SK-N-SH (cell line): ENCODE data around the gene CFAP43. TPM values are rescaled to one million over a fixed set of nuclear protein-coding genes. Genes with fewer than 3 reads are reported as not detected.

Experiments used
- CTCF ChIA-PET: fragments of 300-600, 350-600 bp; formaldehyde crosslinking; extraction: SDS; loops from one replicate; lab custom pipeline; 2021; lab: Yijun Ruan, JAX
- POLR2A ChIA-PET: fragments of 350-600 bp; sonication (Branson Sonifier 250); formaldehyde crosslinking; extraction: SDS; loops from one replicate; lab custom pipeline; 2020; ENCODE audit warnings: antibody characterized with exemption, inconsistent platforms; lab: Yijun Ruan, JAX
- DNase-seq: peaks from one replicate; pipeline ENCODE4 v3.0.0; 2012
- H2AFZ ChIP-seq: fragments of 200-600 bp; sonication (generic); 2 replicates; pipeline ENCODE4 v1.8.1; 2016; ENCODE audit warnings: antibody characterized with exemption, mild to moderate bottlenecking, low read depth
- H3F3A ChIP-seq: fragments of 200-600 bp; sonication (generic); replicated peaks from 2 replicates; pipeline ENCODE3; 2016; ENCODE audit warnings: antibody characterized with exemption, mild to moderate bottlenecking; ENCODE audit not compliant: insufficient read depth
- H3K27ac ChIP-seq, 2 experiments: fragments of 200-500 bp in 1 of 2; fragments of 200-600 bp in 1 of 2; sonication (Bioruptor generic) in 1 of 2; sonication (generic), shearing (Covaris generic) in 1 of 2; 2 replicates each; pipeline versions ENCODE4 v1.5.1 to v1.6.1; 2014 to 2016; ENCODE audit warnings: low read depth in 2 of 2, inconsistent platforms in 1 of 2, low read length in 1 of 2, mild to moderate bottlenecking in 1 of 2, mixed read lengths in 1 of 2
- H3K27me3 ChIP-seq: fragments of 200-600 bp; sonication (generic), shearing (Covaris generic); 2 replicates; pipeline ENCODE4 v1.6.1; 2016; ENCODE audit warnings: mixed run types; ENCODE audit not compliant: insufficient read depth
- H3K36me3 ChIP-seq, 2 experiments: fragments of 200-500 bp in 1 of 2; fragments of 200-600 bp in 1 of 2; sonication (Bioruptor generic) in 1 of 2; sonication (generic) in 1 of 2; replicated peaks in 1 of 2; 2 replicates each; pipeline versions ENCODE3 to v1.5.1; 2014 to 2016; ENCODE audit warnings: low read length in 1 of 2, mild to moderate bottlenecking in 1 of 2; ENCODE audit not compliant: insufficient read depth in 2 of 2, control insufficient read depth in 1 of 2
- H3K4me1 ChIP-seq, 2 experiments: fragments of 200-500 bp in 1 of 2; fragments of 200-600 bp in 1 of 2; sonication (Bioruptor generic) in 1 of 2; sonication (generic), shearing (Covaris generic) in 1 of 2; 2 replicates each; pipeline versions ENCODE4 v1.5.1 to v1.6.1; 2014 to 2016; ENCODE audit warnings: low read depth in 1 of 2, low read length in 1 of 2, mixed run types in 1 of 2; ENCODE audit not compliant: insufficient read depth in 2 of 2, control insufficient read depth in 1 of 2
- H3K4me2 ChIP-seq: fragments of 200-600 bp; sonication (generic), shearing (Covaris generic); 2 replicates; pipeline ENCODE4 v1.6.1; 2017; ENCODE audit warnings: mixed run types
- H3K4me3 ChIP-seq, 2 experiments: fragments of 200-500 bp in 1 of 2; fragments of 200-600 bp in 1 of 2; sonication (Bioruptor generic) in 1 of 2; sonication (generic), shearing (Covaris generic) in 1 of 2; 2 replicates each; pipeline versions ENCODE4 v1.5.1 to v1.8.1; 2014 to 2016; ENCODE audit warnings: low read depth in 2 of 2, inconsistent platforms in 1 of 2, low read length in 1 of 2, mild to moderate bottlenecking in 1 of 2, mixed read lengths in 1 of 2, moderate library complexity in 1 of 2
- H3K79me2 ChIP-seq: fragments of 200-600 bp; sonication (generic); 2 replicates; pipeline ENCODE4 v1.8.1; 2017; ENCODE audit warnings: mild to moderate bottlenecking; ENCODE audit not compliant: insufficient read depth
- H3K9ac ChIP-seq: fragments of 200-600 bp; sonication (generic); 2 replicates; pipeline ENCODE4 v1.6.1; 2017; ENCODE audit warnings: mixed run types
- H3K9me2 ChIP-seq: fragments of 200-600 bp; sonication (generic); 2 replicates; pipeline ENCODE4 v1.6.1; 2017; ENCODE audit warnings: mixed run types
- H3K9me3 ChIP-seq: fragments of 200-600 bp; sonication (generic); 2 replicates; pipeline ENCODE4 v1.6.1; 2017; ENCODE audit warnings: mixed run types, mild to moderate bottlenecking, moderate library complexity
- H4K20me1 ChIP-seq: fragments of 200-600 bp; sonication (generic); 2 replicates; pipeline ENCODE4 v1.6.1; 2017; ENCODE audit warnings: mild to moderate bottlenecking, mixed run types; ENCODE audit not compliant: insufficient read depth
- CTCF ChIP-seq: fragments of 200-600 bp; sonication (generic); IDR thresholded peaks from 2 replicates; pipeline ENCODE4 v1.6.1; 2017; ENCODE audit warnings: antibody characterized with exemption, mild to moderate bottlenecking, moderate library complexity
- ELF1 ChIP-seq: IDR thresholded peaks from 2 replicates; pipeline ENCODE4 v1.4.0; 2012
- FOXJ3 ChIP-seq: sonication (generic); formaldehyde crosslinking; IDR thresholded peaks from 2 replicates; pipeline ENCODE4 v1.5.1; 2020; ENCODE audit warnings: mild to moderate bottlenecking, missing genetic modification reagents
- FOXM1 ChIP-seq: IDR thresholded peaks from 2 replicates; pipeline ENCODE4 v1.4.0; 2012; ENCODE audit warnings: low read depth, mild to moderate bottlenecking
- GATA2 ChIP-seq: sonication (generic); formaldehyde crosslinking; IDR thresholded peaks from 2 replicates; pipeline ENCODE4 v1.5.0; 2020; ENCODE audit warnings: mild to moderate bottlenecking, missing genetic modification reagents
- JUND ChIP-seq: IDR thresholded peaks from 2 replicates; pipeline ENCODE4 v1.4.0; 2012
- MEF2A ChIP-seq: IDR thresholded peaks from 2 replicates; pipeline ENCODE4 v1.4.0; 2012; ENCODE audit warnings: low read depth, borderline replicate concordance
- RCOR1 ChIP-seq: fragments of 150-350 bp; IDR thresholded peaks from 2 replicates; pipeline ENCODE4 v1.6.1; 2017; ENCODE audit warnings: antibody characterized with exemption, low read length
- RXRA ChIP-seq: IDR thresholded peaks from 2 replicates; pipeline ENCODE4 v1.4.0; 2012; ENCODE audit warnings: low read depth, mild to moderate bottlenecking, borderline replicate concordance
- SIN3A ChIP-seq: IDR thresholded peaks from 2 replicates; pipeline ENCODE4 v1.6.1; 2012; ENCODE audit warnings: low read depth, mild to moderate bottlenecking, low read length, moderate library complexity, borderline replicate concordance
- SMC3 ChIP-seq: IDR thresholded peaks from 2 replicates; pipeline ENCODE4 v1.6.1; 2012; ENCODE audit warnings: low read depth, low read length, improper control_type of control experiment
- USF1 ChIP-seq: IDR thresholded peaks from 2 replicates; pipeline ENCODE4 v1.4.0; 2012; ENCODE audit warnings: low read depth, borderline replicate concordance
- WGBS: methylation state at CpG from one replicate; pipeline ENCODE4 v1.1.6; 2017; ENCODE audit warnings: low lambda C conversion rate; 5-methylcytosine and 5-hydroxymethylcytosine counted together
- polyA plus RNA-seq, 3 experiments: library from polyadenylated mRNA; depleted of rRNA; stranded (reverse); fragments of >200 nt; gene quantifications; 2 replicates each; pipeline ENCODE4 v1.2.3, GENCODE V29; 2012
- TF ChIP-seq, protein P1 (sequence below): IDR thresholded peaks from 2 replicates; pipeline ENCODE4 v1.4.0; 2012; ENCODE audit warnings: low read depth, borderline replicate concordance
- TF ChIP-seq, protein P2 (sequence below): IDR thresholded peaks from 2 replicates; pipeline ENCODE4 v1.6.1; 2012; ENCODE audit warnings: mild to moderate bottlenecking, low read depth, low read length, moderate library complexity

CFAP43 gene
- polyA plus RNA-seq, 1 of the 3 experiments (the other 2 are of a cell fraction) = 0.35 TPM

DNA sequence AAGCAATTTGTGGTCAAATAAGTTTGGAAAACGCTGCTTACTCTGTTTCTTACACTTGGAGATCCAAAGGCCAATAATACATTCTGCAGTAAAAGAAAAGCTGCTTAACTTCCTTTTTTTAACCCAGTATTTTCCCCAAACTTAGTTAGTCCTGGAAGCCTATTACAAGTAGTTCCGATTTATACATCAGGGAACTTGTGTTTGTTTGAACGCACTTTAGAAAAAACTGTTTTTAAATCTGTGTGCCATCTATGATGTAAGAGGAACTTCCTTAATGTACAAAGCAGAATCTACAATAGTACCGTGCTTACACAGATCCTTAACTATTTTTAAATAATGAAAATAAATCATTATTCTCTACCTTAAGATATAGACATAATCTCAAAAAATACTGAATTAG, 87.2 kb downstream of the CFAP43 start:
- Histone ChIP-seq H3K36me3 (no peaks in the 10 kb centered on the region), H3K9me2 (no peaks in the 10 kb centered on the region), H3K9ac (no peak overlapping the region), H3K4me3 (no peak overlapping the region), H3K79me2 (no peaks in the 10 kb centered on the region), H3K4me2 (no peak overlapping the region), H3K4me1 (peaks cover 0 to 4% of the 10 kb centered on the region in 2 experiments; a peak in 2 of 4 replicates), H2AFZ (no peak overlapping the region), H3K9me3 (no peaks in the 10 kb centered on the region), H3K27me3 (peaks cover 8% of the 10 kb centered on the region; the same call in 1 of the 2 replicates), H4K20me1 (no peaks in the 10 kb centered on the region), H3F3A (no peaks in the 10 kb centered on the region), H3K27ac (no peak overlapping the region)
- DNase-seq = no peak
- POLR2A ChIA-PET = no interaction called here
- 71% methylated on average over 4 of the region's 4 CpGs for WGBS
- CTCF ChIA-PET = interaction anchor here (1.1 to 1.2 kb wide), 2 partner anchors 15 to 23 kb away, joined by 4 read pairs; partner anchors contain the start of gene SFR1
- no peak for TF ChIP-seq RXRA
- TF ChIP-seq, protein P1, sequence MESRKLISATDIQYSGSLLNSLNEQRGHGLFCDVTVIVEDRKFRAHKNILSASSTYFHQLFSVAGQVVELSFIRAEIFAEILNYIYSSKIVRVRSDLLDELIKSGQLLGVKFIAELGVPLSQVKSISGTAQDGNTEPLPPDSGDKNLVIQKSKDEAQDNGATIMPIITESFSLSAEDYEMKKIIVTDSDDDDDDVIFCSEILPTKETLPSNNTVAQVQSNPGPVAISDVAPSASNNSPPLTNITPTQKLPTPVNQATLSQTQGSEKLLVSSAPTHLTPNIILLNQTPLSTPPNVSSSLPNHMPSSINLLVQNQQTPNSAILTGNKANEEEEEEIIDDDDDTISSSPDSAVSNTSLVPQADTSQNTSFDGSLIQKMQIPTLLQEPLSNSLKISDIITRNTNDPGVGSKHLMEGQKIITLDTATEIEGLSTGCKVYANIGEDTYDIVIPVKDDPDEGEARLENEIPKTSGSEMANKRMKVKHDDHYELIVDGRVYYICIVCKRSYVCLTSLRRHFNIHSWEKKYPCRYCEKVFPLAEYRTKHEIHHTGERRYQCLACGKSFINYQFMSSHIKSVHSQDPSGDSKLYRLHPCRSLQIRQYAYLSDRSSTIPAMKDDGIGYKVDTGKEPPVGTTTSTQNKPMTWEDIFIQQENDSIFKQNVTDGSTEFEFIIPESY = no peak
- TF ChIP-seq CTCF = no peak
- no peak for TF ChIP-seq USF1
- TF ChIP-seq ELF1 = no peak
- TF ChIP-seq JUND = no peak
- TF ChIP-seq, protein P2, sequence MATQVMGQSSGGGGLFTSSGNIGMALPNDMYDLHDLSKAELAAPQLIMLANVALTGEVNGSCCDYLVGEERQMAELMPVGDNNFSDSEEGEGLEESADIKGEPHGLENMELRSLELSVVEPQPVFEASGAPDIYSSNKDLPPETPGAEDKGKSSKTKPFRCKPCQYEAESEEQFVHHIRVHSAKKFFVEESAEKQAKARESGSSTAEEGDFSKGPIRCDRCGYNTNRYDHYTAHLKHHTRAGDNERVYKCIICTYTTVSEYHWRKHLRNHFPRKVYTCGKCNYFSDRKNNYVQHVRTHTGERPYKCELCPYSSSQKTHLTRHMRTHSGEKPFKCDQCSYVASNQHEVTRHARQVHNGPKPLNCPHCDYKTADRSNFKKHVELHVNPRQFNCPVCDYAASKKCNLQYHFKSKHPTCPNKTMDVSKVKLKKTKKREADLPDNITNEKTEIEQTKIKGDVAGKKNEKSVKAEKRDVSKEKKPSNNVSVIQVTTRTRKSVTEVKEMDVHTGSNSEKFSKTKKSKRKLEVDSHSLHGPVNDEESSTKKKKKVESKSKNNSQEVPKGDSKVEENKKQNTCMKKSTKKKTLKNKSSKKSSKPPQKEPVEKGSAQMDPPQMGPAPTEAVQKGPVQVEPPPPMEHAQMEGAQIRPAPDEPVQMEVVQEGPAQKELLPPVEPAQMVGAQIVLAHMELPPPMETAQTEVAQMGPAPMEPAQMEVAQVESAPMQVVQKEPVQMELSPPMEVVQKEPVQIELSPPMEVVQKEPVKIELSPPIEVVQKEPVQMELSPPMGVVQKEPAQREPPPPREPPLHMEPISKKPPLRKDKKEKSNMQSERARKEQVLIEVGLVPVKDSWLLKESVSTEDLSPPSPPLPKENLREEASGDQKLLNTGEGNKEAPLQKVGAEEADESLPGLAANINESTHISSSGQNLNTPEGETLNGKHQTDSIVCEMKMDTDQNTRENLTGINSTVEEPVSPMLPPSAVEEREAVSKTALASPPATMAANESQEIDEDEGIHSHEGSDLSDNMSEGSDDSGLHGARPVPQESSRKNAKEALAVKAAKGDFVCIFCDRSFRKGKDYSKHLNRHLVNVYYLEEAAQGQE = no peak
- TF ChIP-seq SMC3 = no peak
- no peak for TF ChIP-seq FOXJ3 (CRISPR knock-in tag)
- no peak for TF ChIP-seq MEF2A
- no peak for TF ChIP-seq SIN3A
- no peak for TF ChIP-seq FOXM1
- TF ChIP-seq RCOR1 = no peak
- TF ChIP-seq GATA2 = no peak
